22Rv1 (cell line): ENCODE results near the gene CMTM5.

Experiments
- ZFX ChIP-seq: fragments of 450-650 bp; IDR thresholded peaks from 2 replicates; pipeline ENCODE4 v1.6.1; 2017; ENCODE audit warnings: antibody characterized with exemption, borderline replicate concordance
- TF ChIP-seq, protein P1 (sequence below): fragments of 450-650 bp; IDR thresholded peaks from 2 replicates; pipeline ENCODE4 v1.5.1; 2017; ENCODE audit warnings: mild to moderate bottlenecking

DNA sequence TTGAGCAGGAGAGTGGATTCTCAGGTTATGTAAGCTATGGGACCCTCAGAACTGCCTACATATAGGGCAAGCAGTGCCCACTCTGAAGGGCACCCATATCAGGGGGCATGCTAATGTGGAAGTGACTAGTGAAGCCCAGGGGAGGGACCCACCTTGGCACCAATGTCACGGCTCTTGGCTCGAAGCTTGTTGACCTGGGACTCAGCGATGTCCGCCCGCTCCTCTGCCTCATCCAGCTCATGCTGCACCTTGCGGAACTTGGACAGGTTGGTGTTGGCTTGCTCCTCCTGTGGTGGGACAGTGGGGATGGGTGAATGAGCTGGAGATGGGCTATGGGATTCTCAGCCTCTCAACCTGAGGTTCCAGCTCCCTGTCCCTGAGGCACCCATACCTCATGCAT, 5.4 kb downstream of the CMTM5 start:
- no peak for TF ChIP-seq ZFX
- TF ChIP-seq, protein P1, sequence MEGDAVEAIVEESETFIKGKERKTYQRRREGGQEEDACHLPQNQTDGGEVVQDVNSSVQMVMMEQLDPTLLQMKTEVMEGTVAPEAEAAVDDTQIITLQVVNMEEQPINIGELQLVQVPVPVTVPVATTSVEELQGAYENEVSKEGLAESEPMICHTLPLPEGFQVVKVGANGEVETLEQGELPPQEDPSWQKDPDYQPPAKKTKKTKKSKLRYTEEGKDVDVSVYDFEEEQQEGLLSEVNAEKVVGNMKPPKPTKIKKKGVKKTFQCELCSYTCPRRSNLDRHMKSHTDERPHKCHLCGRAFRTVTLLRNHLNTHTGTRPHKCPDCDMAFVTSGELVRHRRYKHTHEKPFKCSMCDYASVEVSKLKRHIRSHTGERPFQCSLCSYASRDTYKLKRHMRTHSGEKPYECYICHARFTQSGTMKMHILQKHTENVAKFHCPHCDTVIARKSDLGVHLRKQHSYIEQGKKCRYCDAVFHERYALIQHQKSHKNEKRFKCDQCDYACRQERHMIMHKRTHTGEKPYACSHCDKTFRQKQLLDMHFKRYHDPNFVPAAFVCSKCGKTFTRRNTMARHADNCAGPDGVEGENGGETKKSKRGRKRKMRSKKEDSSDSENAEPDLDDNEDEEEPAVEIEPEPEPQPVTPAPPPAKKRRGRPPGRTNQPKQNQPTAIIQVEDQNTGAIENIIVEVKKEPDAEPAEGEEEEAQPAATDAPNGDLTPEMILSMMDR: no peak
